ENCODE data around the gene USH1G. TPM values are rescaled to one million over a fixed set of nuclear protein-coding genes. Genes with fewer than 3 reads are reported as not detected.

USH1G gene
- total and polyA plus RNA-seq, 9 donors = 0.02 to 0.53 (median 0.07) TPM; not detected in 5

- Histone ChIP-seq H3K36me3 (ENCODE audit: control insufficient read depth, insufficient read depth, low read length) (no peaks in the 10 kb centered on the region), H3K27me3 (ENCODE audit: control insufficient read depth, insufficient read depth, low read length) (peaks cover 33% of the 10 kb centered on the region), H3K4me1 (ENCODE audit: control insufficient read depth, insufficient read depth, low read length) (no peaks in the 10 kb centered on the region), H3K4me3 (ENCODE audit: low read length) (no peak overlapping the region), H3K27ac (ENCODE audit: low read length) (no peak overlapping the region), H3K9me3 (replicated peaks; ENCODE audit: control insufficient read depth, low read depth, low read length) (no peaks in the 10 kb centered on the region)
- no peak for DNase-seq
- WGBS (ENCODE audit: insufficient coverage) = 78% methylated on average over 8 of the region's 11 CpGs
These were observed 30.2 kb upstream of the USH1G start for GRCh38 chr17:74953134-74953687.

DNA sequence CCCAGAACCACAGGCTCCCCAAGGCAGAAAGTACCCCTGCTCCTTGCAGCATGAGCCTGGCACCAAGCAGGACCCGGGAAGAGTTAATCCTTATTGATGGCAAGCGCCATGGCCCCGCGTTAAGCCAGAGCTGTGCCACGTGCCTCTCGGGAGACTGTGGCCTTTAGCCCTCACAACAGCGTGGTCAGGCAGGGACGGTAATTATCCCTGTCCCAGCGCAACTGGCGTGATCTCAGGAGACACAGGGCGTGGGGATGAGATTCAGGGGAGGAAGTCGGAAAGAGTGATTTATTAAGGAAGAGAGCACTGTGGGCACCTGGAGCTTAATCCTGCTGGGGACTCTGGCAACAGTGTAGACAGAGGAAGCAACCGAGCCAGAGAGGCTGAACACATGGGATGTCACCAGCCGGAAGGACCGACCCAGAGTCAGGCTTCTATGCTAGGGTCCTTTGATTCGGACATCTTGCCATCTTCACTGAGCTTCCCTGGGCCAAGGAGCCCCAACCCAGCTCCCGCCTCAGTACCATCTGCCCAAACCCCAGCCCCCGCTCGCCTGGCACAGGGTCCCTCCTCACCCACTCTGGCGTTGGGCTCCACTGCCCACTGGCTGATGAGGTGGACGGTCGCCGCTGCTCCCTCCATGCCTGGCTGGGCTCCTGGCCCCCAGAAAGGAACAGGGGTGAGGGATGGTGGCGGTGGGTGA lies 29.5 kb upstream of the USH1G start:
- 52% methylated on average over 14 of the region's 24 CpGs for WGBS (ENCODE audit: insufficient coverage)
- Histone ChIP-seq H3K4me1 (ENCODE audit: control insufficient read depth, insufficient read depth, low read length) (no peaks in the 10 kb centered on the region), H3K9me3 (replicated peaks; ENCODE audit: control insufficient read depth, low read depth, low read length) (no peaks in the 10 kb centered on the region), H3K27me3 (ENCODE audit: control insufficient read depth, insufficient read depth, low read length) (peaks cover 30% of the 10 kb centered on the region), H3K36me3 (ENCODE audit: control insufficient read depth, insufficient read depth, low read length) (no peaks in the 10 kb centered on the region), H3K4me3 (ENCODE audit: low read length) (no peak overlapping the region), H3K27ac (ENCODE audit: low read length) (no peak overlapping the region)
- DNase-seq = no peak

- peaks cover 33% of the 10 kb centered on the region for H3K27me3 ChIP-seq (ENCODE audit: control insufficient read depth, insufficient read depth, low read length)
These were observed 28.8 kb upstream of the USH1G start for GRCh38 chr17:74951680-74952421.

GRCh38 chr17:74951065-74951464 lies 28.0 kb upstream of the USH1G start:
- H3K9me3 ChIP-seq (replicated peaks; ENCODE audit: control insufficient read depth, low read depth, low read length) = no peaks in the 10 kb centered on the region
- no peak overlapping the region for H3K27ac ChIP-seq (ENCODE audit: low read length)
- no peak for DNase-seq
- H3K4me3 ChIP-seq (ENCODE audit: low read length) = no peak overlapping the region
- no peaks in the 10 kb centered on the region for H3K36me3 ChIP-seq (ENCODE audit: control insufficient read depth, insufficient read depth, low read length)
- H3K4me1 ChIP-seq (ENCODE audit: control insufficient read depth, insufficient read depth, low read length) = no peaks in the 10 kb centered on the region
- peaks cover 38% of the 10 kb centered on the region for H3K27me3 ChIP-seq (ENCODE audit: control insufficient read depth, insufficient read depth, low read length)
- WGBS (ENCODE audit: insufficient coverage) = 49% methylated on average over 3 of the region's 3 CpGs

More at GRCh38 chr17:74951680-74952421, 28.8 kb upstream of the USH1G start:
- 66% methylated on average over 29 of the region's 32 CpGs for WGBS (ENCODE audit: insufficient coverage)
- Histone ChIP-seq H3K9me3 (replicated peaks; ENCODE audit: control insufficient read depth, low read depth, low read length) (no peaks in the 10 kb centered on the region), H3K36me3 (ENCODE audit: control insufficient read depth, insufficient read depth, low read length) (no peaks in the 10 kb centered on the region), H3K27ac (ENCODE audit: low read length) (no peak overlapping the region), H3K4me3 (ENCODE audit: low read length) (no peak overlapping the region), H3K4me1 (ENCODE audit: control insufficient read depth, insufficient read depth, low read length) (no peaks in the 10 kb centered on the region)
- no peak for DNase-seq

DNA sequence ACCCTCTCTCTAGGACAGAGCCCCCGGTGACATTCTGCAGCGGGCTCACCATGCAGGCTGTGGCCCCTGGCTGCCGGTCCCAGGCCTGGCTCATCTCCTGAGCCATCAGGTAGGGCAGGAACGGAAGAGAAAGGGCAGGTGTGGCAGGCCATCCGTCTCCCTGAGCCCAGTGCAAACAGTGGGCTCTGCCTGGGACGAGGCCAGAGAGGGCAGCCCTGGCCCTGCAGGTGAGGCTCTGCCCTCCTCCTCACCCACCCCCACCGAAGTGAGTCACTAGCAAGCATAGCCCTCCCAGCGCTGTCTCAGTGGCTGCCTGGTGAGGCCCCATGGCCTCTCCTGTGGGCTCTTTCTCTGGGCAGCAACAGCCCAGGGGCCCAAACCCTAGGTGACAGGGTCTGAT lies 27.2 kb upstream of the USH1G start:
- 65% methylated on average over 5 of the region's 8 CpGs for WGBS (ENCODE audit: insufficient coverage)
- Histone ChIP-seq H3K27me3 (ENCODE audit: control insufficient read depth, insufficient read depth, low read length) (peaks cover 42% of the 10 kb centered on the region), H3K9me3 (replicated peaks; ENCODE audit: control insufficient read depth, low read depth, low read length) (no peaks in the 10 kb centered on the region), H3K4me1 (ENCODE audit: control insufficient read depth, insufficient read depth, low read length) (no peaks in the 10 kb centered on the region), H3K36me3 (ENCODE audit: control insufficient read depth, insufficient read depth, low read length) (no peaks in the 10 kb centered on the region), H3K4me3 (ENCODE audit: low read length) (no peak overlapping the region), H3K27ac (ENCODE audit: low read length) (no peak overlapping the region)
- no peak for DNase-seq

GRCh38 chr17:74949455-74950115 lies 26.5 kb upstream of the USH1G start:
- H3K4me3 ChIP-seq (ENCODE audit: low read length) = no peak overlapping the region
- no peaks in the 10 kb centered on the region for H3K36me3 ChIP-seq (ENCODE audit: control insufficient read depth, insufficient read depth, low read length)
- no peaks in the 10 kb centered on the region for H3K9me3 ChIP-seq (replicated peaks; ENCODE audit: control insufficient read depth, low read depth, low read length)
- DNase-seq = no peak
- H3K27ac ChIP-seq (ENCODE audit: low read length) = no peak overlapping the region
- H3K27me3 ChIP-seq (ENCODE audit: control insufficient read depth, insufficient read depth, low read length) = peaks cover 41% of the 10 kb centered on the region
- H3K4me1 ChIP-seq (ENCODE audit: control insufficient read depth, insufficient read depth, low read length) = no peaks in the 10 kb centered on the region
- WGBS (ENCODE audit: insufficient coverage) = 55% methylated on average over 8 of the region's 12 CpGs

GRCh38 chr17:74947041-74947754 lies 24.1 kb upstream of the USH1G start:
- no peaks in the 10 kb centered on the region for H3K36me3 ChIP-seq (ENCODE audit: control insufficient read depth, insufficient read depth, low read length)
- H3K27me3 ChIP-seq (ENCODE audit: control insufficient read depth, insufficient read depth, low read length) = peaks cover 53% of the 10 kb centered on the region
- H3K4me1 ChIP-seq (ENCODE audit: control insufficient read depth, insufficient read depth, low read length) = no peaks in the 10 kb centered on the region
- no peak overlapping the region for H3K27ac ChIP-seq (ENCODE audit: low read length)
- DNase-seq = no peak
- H3K4me3 ChIP-seq (ENCODE audit: low read length) = no peak overlapping the region
- WGBS (ENCODE audit: insufficient coverage) = 89% methylated on average over 13 of the region's 17 CpGs
- no peaks in the 10 kb centered on the region for H3K9me3 ChIP-seq (replicated peaks; ENCODE audit: control insufficient read depth, low read depth, low read length)

DNA sequence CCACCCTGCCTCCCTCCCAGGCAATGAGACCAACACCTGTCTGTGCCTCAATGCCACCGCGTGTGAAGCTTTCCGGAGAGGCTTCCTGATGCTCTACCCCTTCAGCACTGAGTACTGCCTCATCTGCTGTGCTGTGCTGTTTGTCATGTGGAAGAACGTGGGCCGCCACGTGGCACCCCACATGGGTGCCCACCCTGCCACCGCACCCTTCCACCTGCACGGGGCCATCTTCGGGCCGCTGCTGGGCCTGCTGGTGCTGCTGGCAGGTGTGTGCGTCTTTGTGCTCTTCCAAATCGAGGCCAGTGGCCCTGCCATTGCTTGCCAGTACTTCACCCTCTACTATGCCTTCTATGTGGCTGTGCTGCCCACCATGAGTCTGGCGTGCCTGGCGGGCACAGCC lies 23.6 kb upstream of the USH1G start:
- WGBS (ENCODE audit: insufficient coverage) = 92% methylated on average over 14 of the region's 14 CpGs
- Histone ChIP-seq H3K4me3 (ENCODE audit: low read length) (no peak overlapping the region), H3K9me3 (replicated peaks; ENCODE audit: control insufficient read depth, low read depth, low read length) (no peaks in the 10 kb centered on the region), H3K27ac (ENCODE audit: low read length) (no peak overlapping the region), H3K27me3 (ENCODE audit: control insufficient read depth, insufficient read depth, low read length) (peaks cover 50% of the 10 kb centered on the region), H3K36me3 (ENCODE audit: control insufficient read depth, insufficient read depth, low read length) (no peaks in the 10 kb centered on the region), H3K4me1 (ENCODE audit: control insufficient read depth, insufficient read depth, low read length) (no peaks in the 10 kb centered on the region)
- no peak for DNase-seq

DNA sequence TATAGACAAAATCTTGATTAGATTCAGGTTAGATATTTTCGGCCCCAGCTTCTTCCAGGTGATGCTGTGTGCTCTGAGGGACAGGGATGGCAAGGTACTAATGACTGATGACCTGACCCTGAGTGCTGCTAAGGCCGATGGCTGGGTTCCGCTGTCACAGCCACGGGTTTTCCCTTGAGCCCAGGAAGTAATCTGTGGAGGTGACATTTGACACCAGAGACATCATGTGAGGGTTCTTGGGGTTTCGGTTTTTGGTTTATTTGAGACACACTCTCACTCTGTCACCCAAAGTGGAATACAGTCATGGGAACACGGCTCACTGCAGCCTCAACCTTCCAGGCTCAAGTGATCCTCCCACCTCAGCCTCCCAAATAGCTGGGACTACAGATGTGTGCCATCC lies 22.5 kb upstream of the USH1G start:
- Histone ChIP-seq H3K4me1 (ENCODE audit: control insufficient read depth, insufficient read depth, low read length) (no peaks in the 10 kb centered on the region), H3K27ac (ENCODE audit: low read length) (no peak overlapping the region), H3K9me3 (replicated peaks; ENCODE audit: control insufficient read depth, low read depth, low read length) (no peaks in the 10 kb centered on the region), H3K4me3 (ENCODE audit: low read length) (no peak overlapping the region), H3K27me3 (ENCODE audit: control insufficient read depth, insufficient read depth, low read length) (peaks cover 51% of the 10 kb centered on the region), H3K36me3 (ENCODE audit: control insufficient read depth, insufficient read depth, low read length) (no peaks in the 10 kb centered on the region)
- 42% methylated on average over 4 of the region's 6 CpGs for WGBS (ENCODE audit: insufficient coverage)
- DNase-seq = no peak
